Measurements from ENCODE around the gene UBL3. TPM values are rescaled to one million over a fixed set of nuclear protein-coding genes. Genes with fewer than 3 reads are reported as not detected.

Gene UBL3
- total and polyA plus RNA-seq, 10 of the 15 experiments (the other 5 are each of a cell fraction or from before 2014, with no cell fraction given), result 5.5 to 13.7 (median 10.6) TPM

GRCh38 chr13:29810898-29811297 lies 39.5 kb downstream of the UBL3 start:
- FAIRE-seq (no peak), ATAC-seq (no peak), DNase-seq (ENCODE audit: low read depth, low spot score) (no peak)
- Histone ChIP-seq H4K20me1 (ENCODE audit: control insufficient read depth, insufficient read depth) (no peaks in the 10 kb centered on the region), H3K27ac (ENCODE audit: control insufficient read depth, insufficient read depth) (no peak overlapping the region), H3K36me3 (ENCODE audit: control insufficient read depth in 2 of 2, insufficient read depth in 2 of 2, low read length in 1 of 2) (no peaks in the 10 kb centered on the region), H2AFZ (ENCODE audit: control insufficient read depth, low read depth, low read length) (no peak overlapping the region), H3K79me2 (ENCODE audit: control insufficient read depth, insufficient read depth, low read length) (peaks cover 2% of the 10 kb centered on the region; the same call in 1 of the 2 replicates), H3K9me3 (replicated peaks; ENCODE audit: control insufficient read depth, insufficient read depth, low read length) (no peaks in the 10 kb centered on the region), H3K27me3 (replicated peaks in 1 of 2; ENCODE audit: control insufficient read depth in 2 of 2, insufficient read depth in 2 of 2, low read length in 1 of 2) (no peaks in the 10 kb centered on the region), H3K4me3 (no peak overlapping the region), H3K4me1 (ENCODE audit: control insufficient read depth, insufficient read depth, low read length) (peaks cover 11% of the 10 kb centered on the region; the same call in 1 of the 2 replicates), H3K9ac (ENCODE audit: control insufficient read depth, insufficient read depth, low read length) (no peak overlapping the region), H3K4me2 (ENCODE audit: control insufficient read depth, insufficient read depth) (no peak overlapping the region; the same call in 1 of the 2 replicates)
- 68% methylated on average over 4 of the region's 4 CpGs for WGBS (ENCODE audit: insufficient coverage, insufficient replicate concordance, low lambda C conversion rate, missing lambda C conversion rate)
- ChIA-PET SMC1A (ENCODE audit: uncharacterized antibody, unreplicated experiment) (interaction anchor here (1.0 to 6.4 kb wide), 8 partner anchors 7 to 139 kb away, joined by 3 to 50 read pairs (median 4); no protein-coding TSS in a partner anchor), POLR2A (no interaction called here), CTCF (interaction anchor here (0.5 to 2.3 kb wide), 5 partner anchors 9 to 449 kb away, joined by 3 to 10 read pairs (median 4); no protein-coding TSS in a partner anchor), RAD21 (ENCODE audit: unreplicated experiment) (interaction anchor here (1.1 to 1.6 kb wide), 3 partner anchors 34 to 305 kb away, joined by 3 read pairs; no protein-coding TSS in a partner anchor)
- BruUV-seq (replicated peaks), result no TSS peak
- intact Hi-C loops (cut with micrococcal nuclease; ENCODE audit: unreplicated experiment), result no loop called here
- TF ChIP-seq MLLT1 (IDR thresholded peaks at IDR 0.05), result no peak
- no peak for TF ChIP-seq SRF (IDR thresholded peaks at IDR 0.05; ENCODE audit: low read depth in 2 of 2, low read length in 2 of 2)
- no peak for TF ChIP-seq RBBP5 (conservative IDR thresholded peaks at IDR 0.05)
- TF ChIP-seq E4F1 (IDR thresholded peaks at IDR 0.05; ENCODE audit: borderline replicate concordance, partially characterized antibody), result no peak
- in situ Hi-C loops (cut with MboI), result no loop called here
